OCI-LY7 (cell line): ENCODE results near the gene CAMK1. TPM values are rescaled to one million over a fixed set of nuclear protein-coding genes. Genes with fewer than 3 reads are reported as not detected.

ENCODE experiments used
- BruUV-seq: library from RNA; stranded (reverse); fragments of 400-500 nt; replicated peaks from 2 replicates; lab custom pipeline; 2021; lab: Mats Ljungman, UMichigan
- CTCF ChIA-PET: fragments of 300-600 bp; sonication (Branson Sonifier 250); formaldehyde crosslinking; loops from one replicate; lab custom pipeline; 2022; ENCODE audit warnings: antibody characterized with exemption; ENCODE audit not compliant: unreplicated experiment; lab: Charles Lee
- POLR2A ChIA-PET: fragments of 300-600 bp; sonication (Branson Sonifier 250); formaldehyde crosslinking; loops from one replicate; lab custom pipeline; 2022; ENCODE audit warnings: antibody characterized with exemption; lab: Charles Lee
- DNase-seq: peaks from one replicate; pipeline ENCODE4 v3.0.0-alpha.2; 2015; ENCODE audit warnings: low spot score
- H2AFZ ChIP-seq: fragments of 200-600 bp; sonication (generic), shearing (Covaris generic); 2 replicates; pipeline ENCODE4 v1.6.1; 2014; ENCODE audit warnings: mild to moderate bottlenecking, antibody characterized with exemption, low read length, moderate library complexity
- H3K27ac ChIP-seq: fragments of 200-600 bp; sonication (generic); 2 replicates; pipeline ENCODE4 v1.5.1; 2014; ENCODE audit warnings: mixed run types, low read depth, mild to moderate bottlenecking, moderate library complexity, low read length, inconsistent platforms; ENCODE audit not compliant: poor library complexity, severe bottlenecking
- H3K36me3 ChIP-seq: fragments of 200-600 bp; sonication (generic); 2 replicates; pipeline ENCODE4 v1.6.1; 2014; ENCODE audit warnings: mild to moderate bottlenecking, antibody characterized with exemption, low read length, moderate library complexity, mixed read lengths; ENCODE audit not compliant: insufficient read depth
- H3K4me1 ChIP-seq: fragments of 200-600 bp; sonication (generic); 2 replicates; pipeline ENCODE4 v1.5.1; 2014; ENCODE audit warnings: mild to moderate bottlenecking, low read length; ENCODE audit not compliant: insufficient read depth, poor library complexity, severe bottlenecking
- H3K4me2 ChIP-seq: fragments of 200-600 bp; sonication (generic); 2 replicates; pipeline ENCODE4 v1.6.1; 2014; ENCODE audit warnings: mild to moderate bottlenecking, low read length
- H3K4me3 ChIP-seq: fragments of 200-600 bp; sonication (generic); 2 replicates; pipeline ENCODE4 v1.5.1; 2014; ENCODE audit warnings: mild to moderate bottlenecking, low read depth, low read length; ENCODE audit not compliant: poor library complexity, severe bottlenecking
- H3K79me2 ChIP-seq: fragments of 200-600 bp; sonication (generic); 2 replicates; pipeline ENCODE4 v1.6.1; 2016; ENCODE audit warnings: low read depth, mild to moderate bottlenecking, low read length, moderate library complexity, mixed read lengths; ENCODE audit not compliant: insufficient read depth
- H3K9me2 ChIP-seq: fragments of 200-600 bp; sonication (generic); 2 replicates; pipeline ENCODE4 v1.6.1; 2016; ENCODE audit warnings: mild to moderate bottlenecking, low read length, mixed read lengths; ENCODE audit not compliant: insufficient read depth
- H3K9me3 ChIP-seq: fragments of 200-600 bp; sonication (generic); 2 replicates; pipeline ENCODE4 v1.6.1; 2014; ENCODE audit warnings: mild to moderate bottlenecking, mixed run types, low read length, mixed read lengths
- H4K20me1 ChIP-seq: fragments of 200-600 bp; sonication (generic); 2 replicates; pipeline ENCODE4 v1.6.1; 2014; ENCODE audit warnings: mild to moderate bottlenecking, antibody characterized with exemption, low read length, moderate library complexity, mixed read lengths; ENCODE audit not compliant: insufficient read depth
- EZH2phosphoT487 ChIP-seq: fragments of 200-600 bp; sonication (generic); IDR thresholded peaks from 2 replicates; pipeline ENCODE4 v1.6.1; 2018; ENCODE audit warnings: low read depth, borderline replicate concordance, mild to moderate bottlenecking, mixed run types, antibody characterized with exemption, low read length, moderate library complexity, mixed read lengths
- intact Hi-C: fragments of 100-400 bp; cut with micrococcal nuclease; formaldehyde crosslinking; loops from one replicate; pipeline ENCODE4 v1.10.0; 2022; ENCODE audit not compliant: unreplicated experiment
- total RNA-seq, 2 experiments: library from RNA; depleted of rRNA in 1 of 2; stranded (reverse); fragments of >200 nt in 1 of 2; shearing (Covaris generic) in 1 of 2; gene quantifications; 2 replicates each; pipeline ENCODE4 v1.2.3, GENCODE V29; 2014 to 2022
- TF ChIP-seq, protein P1 (sequence below): fragments of 200-600 bp; sonication (generic); conservative IDR thresholded peaks from 2 replicates; pipeline ENCODE4 v1.5.1; 2014; ENCODE audit warnings: mild to moderate bottlenecking, antibody characterized with exemption, low read length, moderate library complexity, mixed read lengths

Gene CAMK1
- total RNA-seq, 2 experiments from 2014 or later: not detected

GRCh38 chr3:9749645-9750555, 19.8 kb downstream of the CAMK1 start, which contains the start of gene OGG1:
Gene OGG1 (plus strand): TSS chr3:9749952. CDS start chr3:9750287, 335 bp downstream.
- ChIA-PET CTCF (no interaction called here), POLR2A (interaction anchor here (0.6 to 3.6 kb wide), 9 partner anchors 12 to 354 kb away, joined by 3 to 17 read pairs (median 6); partner anchors contain the start of genes ARPC4, BRPF1 and TADA3)
- Histone ChIP-seq H3K36me3 (peaks cover 82% of the 10 kb centered on the region), H3K4me1 (peaks cover 40% of the 10 kb centered on the region), H4K20me1 (no peaks in the 10 kb centered on the region), H3K9me2 (no peaks in the 10 kb centered on the region), H3K79me2 (peaks cover 19% of the 10 kb centered on the region), H3K9me3 (no peaks in the 10 kb centered on the region), H3K4me3 (peak within 1 kb of the TSS; percentile 81), H3K27ac (peak within 1 kb of the TSS; percentile 88), H2AFZ (peak within 1 kb of the TSS; percentile 52; the same call in 1 of the 2 replicates), H3K4me2 (peak within 1 kb of the TSS; percentile 85)
- TF ChIP-seq, protein P1, sequence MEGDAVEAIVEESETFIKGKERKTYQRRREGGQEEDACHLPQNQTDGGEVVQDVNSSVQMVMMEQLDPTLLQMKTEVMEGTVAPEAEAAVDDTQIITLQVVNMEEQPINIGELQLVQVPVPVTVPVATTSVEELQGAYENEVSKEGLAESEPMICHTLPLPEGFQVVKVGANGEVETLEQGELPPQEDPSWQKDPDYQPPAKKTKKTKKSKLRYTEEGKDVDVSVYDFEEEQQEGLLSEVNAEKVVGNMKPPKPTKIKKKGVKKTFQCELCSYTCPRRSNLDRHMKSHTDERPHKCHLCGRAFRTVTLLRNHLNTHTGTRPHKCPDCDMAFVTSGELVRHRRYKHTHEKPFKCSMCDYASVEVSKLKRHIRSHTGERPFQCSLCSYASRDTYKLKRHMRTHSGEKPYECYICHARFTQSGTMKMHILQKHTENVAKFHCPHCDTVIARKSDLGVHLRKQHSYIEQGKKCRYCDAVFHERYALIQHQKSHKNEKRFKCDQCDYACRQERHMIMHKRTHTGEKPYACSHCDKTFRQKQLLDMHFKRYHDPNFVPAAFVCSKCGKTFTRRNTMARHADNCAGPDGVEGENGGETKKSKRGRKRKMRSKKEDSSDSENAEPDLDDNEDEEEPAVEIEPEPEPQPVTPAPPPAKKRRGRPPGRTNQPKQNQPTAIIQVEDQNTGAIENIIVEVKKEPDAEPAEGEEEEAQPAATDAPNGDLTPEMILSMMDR: no peak
- DNase-seq: peak; percentile 99
- intact Hi-C loops: loop anchor here (1.0 to 10.0 kb wide), 6 partner anchors 19 to 645 kb away; partner anchors contain the start of genes BRPF1, CRELD1, MTMR14 and SETD5
- BruUV-seq: no TSS peak

GRCh38 chr3:9749296-9749644, 20.5 kb downstream of the CAMK1 start:
- no peak for TF ChIP-seq EZH2phosphoT487
- DNase-seq: no peak
- peaks cover 34% of the 10 kb centered on the region for H3K4me1 ChIP-seq
- peaks cover 19% of the 10 kb centered on the region for H3K79me2 ChIP-seq
- no peaks in the 10 kb centered on the region for H3K9me3 ChIP-seq
- POLR2A ChIA-PET: interaction anchor here (0.6 to 3.6 kb wide), 7 partner anchors 11 to 215 kb away, joined by 3 to 16 read pairs (median 4); partner anchors contain the start of genes ARPC4, BRPF1 and TADA3
- CTCF ChIA-PET: no interaction called here
- peaks cover 82% of the 10 kb centered on the region for H3K36me3 ChIP-seq
- no peaks in the 10 kb centered on the region for H4K20me1 ChIP-seq
- intact Hi-C loops: loop anchor here (1.0 kb wide), 1 partner anchor 100 kb away; the partner anchor contains the start of gene MTMR14
- no TSS peak for BruUV-seq
- H2AFZ ChIP-seq: peak overlapping the region; percentile 27; the same call in 1 of the 2 replicates
- H3K9me2 ChIP-seq: no peaks in the 10 kb centered on the region
- H3K4me3 ChIP-seq: peak overlapping the region; percentile 81
- peak overlapping the region; percentile 88 for H3K27ac ChIP-seq
- peak overlapping the region; percentile 77 for H3K4me2 ChIP-seq

GRCh38 chr3:9748031-9748430, 21.7 kb downstream of the CAMK1 start:
- no peaks in the 10 kb centered on the region for H4K20me1 ChIP-seq
- no peaks in the 10 kb centered on the region for H3K9me3 ChIP-seq
- ChIA-PET CTCF (no interaction called here), POLR2A (interaction anchor here (0.6 to 3.6 kb wide), 2 partner anchors 17 to 88 kb away, joined by 4 to 16 read pairs; partner anchors contain the start of gene BRPF1)
- H3K4me2 ChIP-seq: no peak overlapping the region
- no TSS peak for BruUV-seq
- H3K9me2 ChIP-seq: no peaks in the 10 kb centered on the region
- DNase-seq: no peak
- H3K36me3 ChIP-seq: peaks cover 84% of the 10 kb centered on the region
- TF ChIP-seq EZH2phosphoT487: no peak
- TF ChIP-seq, protein P1: no peak
- peaks cover 24% of the 10 kb centered on the region for H3K4me1 ChIP-seq
- peaks cover 19% of the 10 kb centered on the region for H3K79me2 ChIP-seq
- H2AFZ ChIP-seq: no peak overlapping the region
- H3K4me3 ChIP-seq: no peak overlapping the region
- intact Hi-C loops: no loop called here
- no peak overlapping the region for H3K27ac ChIP-seq
